K562 (cell line): ENCODE results near the gene ZDHHC11B. TPM values are rescaled to one million over a fixed set of nuclear protein-coding genes. Genes with fewer than 3 reads are reported as not detected.

Experiments
- CBFB ChIP-seq: sonication (generic); formaldehyde crosslinking; IDR thresholded peaks from 2 replicates; pipeline ENCODE4 v1.4.0; 2020; ENCODE audit warnings: mild to moderate bottlenecking, missing genetic modification reagents
- CCAR2 ChIP-seq: fragments of 200-400 bp; formaldehyde crosslinking; IDR thresholded peaks from 2 replicates; pipeline ENCODE4 v1.6.1; 2017; ENCODE audit warnings: mild to moderate bottlenecking, low read depth, low read length
- FOXA3 ChIP-seq, 2 experiments: fragments of 450-650 bp in 1 of 2; sonication (generic) in 1 of 2; formaldehyde crosslinking; IDR thresholded peaks in 1 of 2; conservative IDR thresholded peaks in 1 of 2; 2 replicates each; pipeline versions ENCODE4 v1.4.0 to v1.8.0; 2020 to 2022; ENCODE audit warnings: mild to moderate bottlenecking in 2 of 2, missing genetic modification reagents in 1 of 2
- FOXJ2 ChIP-seq: fragments of 200-800 bp; sonication (Bioruptor generic); IDR thresholded peaks from 2 replicates; pipeline ENCODE4 v1.6.1; 2016; ENCODE audit warnings: missing genetic modification characterization, missing compliant biosample characterization
- FOXJ3 ChIP-seq: sonication (generic); formaldehyde crosslinking; IDR thresholded peaks from 2 replicates; pipeline ENCODE4 v1.4.0; 2020; ENCODE audit warnings: mild to moderate bottlenecking, missing genetic modification reagents
- FUS ChIP-seq: fragments of 200-400 bp; formaldehyde crosslinking; optimal IDR thresholded peaks from 2 replicates; pipeline ENCODE3; 2017; ENCODE audit warnings: low read depth, low read length
- GABPB2 ChIP-seq: fragments of 250-450 bp; sonication (Bioruptor Pico); conservative IDR thresholded peaks from 2 replicates; pipeline ENCODE4 v1.5.1; 2021; ENCODE audit warnings: mild to moderate bottlenecking
- HIVEP1 ChIP-seq: fragments of 250-450 bp; sonication (Bioruptor Pico); IDR thresholded peaks from 2 replicates; pipeline ENCODE4 v1.4.0; 2020; ENCODE audit warnings: mild to moderate bottlenecking
- HMGN3 ChIP-seq: IDR thresholded peaks from 2 replicates; pipeline ENCODE4 v1.6.1; 2011; ENCODE audit warnings: borderline replicate concordance, low read depth, mild to moderate bottlenecking, mixed read lengths, low read length; ENCODE audit not compliant: insufficient read length; ENCODE audit errors: extremely low read depth
- NR4A1 ChIP-seq, 2 experiments: fragments of 250-450 bp in 1 of 2; fragments of 450-650 bp in 1 of 2; sonication (Bioruptor Pico) in 1 of 2; IDR thresholded peaks; 2 replicates each; pipeline versions ENCODE4 v1.4.0 to v1.6.1; 2016 to 2020; ENCODE audit warnings: mild to moderate bottlenecking in 2 of 2, missing compliant biosample characterization in 1 of 2, missing genetic modification characterization in 1 of 2, moderate library complexity in 1 of 2
- POLR2B ChIP-seq: fragments of 450-650 bp; IDR thresholded peaks from 2 replicates; pipeline ENCODE4 v1.6.1; 2018; ENCODE audit warnings: low read depth; ENCODE audit not compliant: partially characterized antibody
- POLR2G ChIP-seq: fragments of 200-400 bp; formaldehyde crosslinking; IDR thresholded peaks from 2 replicates; pipeline ENCODE4 v1.6.1; 2017; ENCODE audit warnings: low read depth, mild to moderate bottlenecking, antibody characterized with exemption, low read length, moderate library complexity
- RBM22 ChIP-seq: fragments of 200-400 bp; formaldehyde crosslinking; IDR thresholded peaks from 2 replicates; pipeline ENCODE4 v1.6.1; 2018; ENCODE audit warnings: low read length, low read depth; ENCODE audit not compliant: poor library complexity, severe bottlenecking
- SIN3B ChIP-seq: fragments of 450-650 bp; IDR thresholded peaks from 2 replicates; pipeline ENCODE4 v1.6.1; 2017; ENCODE audit warnings: low read depth, mild to moderate bottlenecking, moderate library complexity
- SMARCA5 ChIP-seq: fragments of 450-650 bp; IDR thresholded peaks from 2 replicates; pipeline ENCODE4 v1.6.1; 2016
- SNIP1 ChIP-seq: fragments of 450-650 bp; IDR thresholded peaks from 2 replicates; pipeline ENCODE4 v1.7.1; 2017; ENCODE audit warnings: low read depth, mild to moderate bottlenecking
- SPI1 ChIP-seq: IDR thresholded peaks from 2 replicates; pipeline ENCODE4 v1.6.1; 2011; ENCODE audit warnings: low read depth, low read length, control low read depth, borderline replicate concordance
- ZNF212 ChIP-seq: fragments of 450-650 bp; formaldehyde crosslinking; IDR thresholded peaks from 2 replicates; pipeline ENCODE4 v1.4.0; 2020; ENCODE audit warnings: mild to moderate bottlenecking
- polyA plus RNA-seq, 8 experiments: library from polyadenylated mRNA; depleted of rRNA in 4 of 8; stranded (reverse) in 5 of 8; unstranded in 3 of 8; fragments of >200 nt; fragmentation: Nextera tagmentation in 2 of 8; fragmentation: Illumina TruSeq in 1 of 8; extraction: Ambion mirVana in 2 of 8; extraction: Trizol in 1 of 8; gene quantifications; 2 replicates each; pipeline versions ENCODE4 v1.2.1 to v1.2.3, GENCODE V29; 2011 to 2014; ENCODE audit warnings: inconsistent platforms in 1 of 8, missing spikeins in 1 of 8
- total RNA-seq, 7 experiments: library from RNA; depleted of rRNA in 6 of 7; stranded (reverse); fragments of >200 nt in 6 of 7; fragmentation: Illumina TruSeq in 2 of 7; extraction: Trizol in 2 of 7; gene quantifications; 2 replicates each; pipeline versions ENCODE4 v1.2.1 to v1.2.3, GENCODE V29; 2011 to 2021; ENCODE audit warnings: low replicate concordance in 1 of 7
- TF ChIP-seq, protein P1 (sequence below): sonication (generic); formaldehyde crosslinking; IDR thresholded peaks from 2 replicates; pipeline ENCODE4 v1.8.1; 2023; ENCODE audit warnings: mild to moderate bottlenecking, missing genetic modification reagents
- TF ChIP-seq, protein P2 (sequence below): sonication (generic); formaldehyde crosslinking; IDR thresholded peaks from 2 replicates; pipeline ENCODE4 v1.8.0; 2022; ENCODE audit warnings: mild to moderate bottlenecking, missing genetic modification reagents, borderline replicate concordance
- TF ChIP-seq, protein P3 (sequence below): fragments of 200-800 bp; sonication (Bioruptor generic); IDR thresholded peaks from 2 replicates; pipeline ENCODE4 v1.6.1; 2017; ENCODE audit warnings: missing genetic modification characterization, missing compliant biosample characterization

Gene ZDHHC11B
- total and polyA plus RNA-seq, 9 of the 15 experiments (the other 6 are each of a cell fraction or from before 2014, with no cell fraction given) = 0.03 to 0.23 (median 0.15) TPM; not detected in 3

DNA sequence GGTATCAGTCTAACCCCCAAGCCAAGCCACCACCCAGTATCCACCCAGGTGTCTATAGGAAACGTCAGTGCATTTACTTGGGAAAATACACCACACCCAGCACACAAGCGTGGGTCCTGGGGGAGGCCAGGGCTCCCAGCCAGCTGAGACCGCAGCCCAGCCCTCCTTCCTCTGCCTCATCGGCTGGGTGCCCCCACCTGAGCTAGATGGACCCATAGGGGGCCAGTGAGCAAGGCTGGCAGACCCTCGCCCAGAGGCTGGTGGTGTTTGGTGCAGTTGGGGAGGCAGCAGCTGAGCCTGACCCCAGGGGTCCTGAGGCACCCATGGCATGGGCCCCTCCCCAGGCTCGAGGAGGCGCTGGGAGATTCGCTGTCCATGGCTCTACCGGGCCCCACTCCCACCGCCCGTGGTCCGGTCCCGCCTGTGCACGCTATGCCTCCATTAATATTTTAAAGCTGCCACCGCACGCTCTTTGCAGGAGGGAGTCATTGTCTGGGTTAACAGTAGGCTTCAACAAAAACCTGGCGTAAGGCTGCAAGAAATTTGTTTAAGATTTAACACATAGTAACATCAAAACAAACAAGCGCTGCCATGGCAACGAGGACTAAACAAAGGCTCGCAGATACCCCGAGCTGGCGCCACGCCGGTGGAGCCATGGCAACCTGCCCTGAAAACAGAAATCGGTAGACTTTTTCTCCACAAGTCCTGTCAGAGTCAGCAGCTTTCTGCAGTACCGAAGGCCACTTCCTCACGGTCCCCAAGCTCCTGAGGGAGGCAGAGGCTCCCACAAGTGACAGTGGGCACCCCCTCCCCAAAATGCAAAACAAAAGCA lies 112.0 kb downstream of the ZDHHC11B start (continued):
- TF ChIP-seq, protein P1, sequence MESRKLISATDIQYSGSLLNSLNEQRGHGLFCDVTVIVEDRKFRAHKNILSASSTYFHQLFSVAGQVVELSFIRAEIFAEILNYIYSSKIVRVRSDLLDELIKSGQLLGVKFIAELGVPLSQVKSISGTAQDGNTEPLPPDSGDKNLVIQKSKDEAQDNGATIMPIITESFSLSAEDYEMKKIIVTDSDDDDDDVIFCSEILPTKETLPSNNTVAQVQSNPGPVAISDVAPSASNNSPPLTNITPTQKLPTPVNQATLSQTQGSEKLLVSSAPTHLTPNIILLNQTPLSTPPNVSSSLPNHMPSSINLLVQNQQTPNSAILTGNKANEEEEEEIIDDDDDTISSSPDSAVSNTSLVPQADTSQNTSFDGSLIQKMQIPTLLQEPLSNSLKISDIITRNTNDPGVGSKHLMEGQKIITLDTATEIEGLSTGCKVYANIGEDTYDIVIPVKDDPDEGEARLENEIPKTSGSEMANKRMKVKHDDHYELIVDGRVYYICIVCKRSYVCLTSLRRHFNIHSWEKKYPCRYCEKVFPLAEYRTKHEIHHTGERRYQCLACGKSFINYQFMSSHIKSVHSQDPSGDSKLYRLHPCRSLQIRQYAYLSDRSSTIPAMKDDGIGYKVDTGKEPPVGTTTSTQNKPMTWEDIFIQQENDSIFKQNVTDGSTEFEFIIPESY = 0 out of 2 replicates have a peak, but pooled peaks have one; percentile 10
- TF ChIP-seq, protein P2, sequence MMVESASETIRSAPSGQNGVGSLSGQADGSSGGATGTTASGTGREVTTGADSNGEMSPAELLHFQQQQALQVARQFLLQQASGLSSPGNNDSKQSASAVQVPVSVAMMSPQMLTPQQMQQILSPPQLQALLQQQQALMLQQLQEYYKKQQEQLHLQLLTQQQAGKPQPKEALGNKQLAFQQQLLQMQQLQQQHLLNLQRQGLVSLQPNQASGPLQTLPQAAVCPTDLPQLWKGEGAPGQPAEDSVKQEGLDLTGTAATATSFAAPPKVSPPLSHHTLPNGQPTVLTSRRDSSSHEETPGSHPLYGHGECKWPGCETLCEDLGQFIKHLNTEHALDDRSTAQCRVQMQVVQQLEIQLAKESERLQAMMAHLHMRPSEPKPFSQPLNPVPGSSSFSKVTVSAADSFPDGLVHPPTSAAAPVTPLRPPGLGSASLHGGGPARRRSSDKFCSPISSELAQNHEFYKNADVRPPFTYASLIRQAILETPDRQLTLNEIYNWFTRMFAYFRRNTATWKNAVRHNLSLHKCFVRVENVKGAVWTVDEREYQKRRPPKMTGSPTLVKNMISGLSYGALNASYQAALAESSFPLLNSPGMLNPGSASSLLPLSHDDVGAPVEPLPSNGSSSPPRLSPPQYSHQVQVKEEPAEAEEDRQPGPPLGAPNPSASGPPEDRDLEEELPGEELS (CRISPR knock-in tag) = peak; percentile 74; the same call in 1 of the 2 replicates
- TF ChIP-seq GABPB2 (CRISPR knock-in tag) (no peak), FOXA3 (CRISPR knock-in tag; conservative IDR thresholded peaks at IDR 0.05 in 1 of 2, IDR thresholded peaks at IDR 0.05 in 1 of 2) (no peak), NR4A1 (CRISPR knock-in tag; IDR thresholded peaks at IDR 0.05) (0 out of 2 replicates have a peak, but pooled peaks have one; percentile 22), NR4A1 (tag; IDR thresholded peaks at IDR 0.05) (no peak), POLR2B (no peak), CCAR2 (no peak), HMGN3 (peak; percentile 25), SPI1 (0 out of 2 replicates have a peak, but pooled peaks have one; percentile 3), HIVEP1 (CRISPR knock-in tag) (no peak), FOXJ2 (tag) (peak; percentile 100), SNIP1 (no peak), FUS (no peak), SIN3B (no peak), ZNF212 (CRISPR knock-in tag) (no peak), FOXJ3 (CRISPR knock-in tag) (peak; percentile 92), SMARCA5 (no peak), POLR2G (peak; percentile 78), RBM22 (no peak), CBFB (CRISPR knock-in tag) (no peak)
- TF ChIP-seq, protein P3, sequence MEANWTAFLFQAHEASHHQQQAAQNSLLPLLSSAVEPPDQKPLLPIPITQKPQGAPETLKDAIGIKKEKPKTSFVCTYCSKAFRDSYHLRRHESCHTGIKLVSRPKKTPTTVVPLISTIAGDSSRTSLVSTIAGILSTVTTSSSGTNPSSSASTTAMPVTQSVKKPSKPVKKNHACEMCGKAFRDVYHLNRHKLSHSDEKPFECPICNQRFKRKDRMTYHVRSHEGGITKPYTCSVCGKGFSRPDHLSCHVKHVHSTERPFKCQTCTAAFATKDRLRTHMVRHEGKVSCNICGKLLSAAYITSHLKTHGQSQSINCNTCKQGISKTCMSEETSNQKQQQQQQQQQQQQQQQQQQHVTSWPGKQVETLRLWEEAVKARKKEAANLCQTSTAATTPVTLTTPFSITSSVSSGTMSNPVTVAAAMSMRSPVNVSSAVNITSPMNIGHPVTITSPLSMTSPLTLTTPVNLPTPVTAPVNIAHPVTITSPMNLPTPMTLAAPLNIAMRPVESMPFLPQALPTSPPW (CRISPR knock-in tag) = no peak
